ENCODE results near the gene XPO4. TPM values are rescaled to one million over a fixed set of nuclear protein-coding genes. Genes with fewer than 3 reads are reported as not detected.
"Not testable (repeated sequence)": the region's sequence is repeated elsewhere in the genome, so short reads cannot be mapped to it uniquely, and the experiment has no call there.

The XPO4 gene
- total and polyA plus RNA-seq, 7 donors, result 1.8 to 26.8 (median 15.6) TPM

DNA sequence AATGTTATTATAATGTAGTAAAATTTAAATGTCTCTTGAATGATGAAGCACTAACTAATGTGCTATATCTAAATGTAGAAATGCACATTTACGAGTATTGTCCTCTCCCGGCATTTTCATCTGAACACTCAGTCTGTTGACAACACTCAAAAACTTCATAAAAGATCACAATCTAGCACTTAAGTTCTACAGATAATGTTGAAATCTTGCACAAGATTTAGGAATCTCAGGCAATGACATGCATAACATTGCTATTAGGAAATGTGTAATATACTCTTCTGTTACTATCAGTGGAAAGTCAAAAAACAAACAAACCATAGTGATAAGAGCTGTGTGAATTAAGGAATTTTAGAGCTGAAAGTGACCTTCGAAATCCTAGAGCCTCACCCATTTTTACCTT is 37.5 kb upstream of the XPO4 start:
- no peak for TF ChIP-seq POLR2AphosphoS5 (IDR thresholded peaks at IDR 0.05)
- no peak for TF ChIP-seq POLR2A (IDR thresholded peaks at IDR 0.05)
- TF ChIP-seq EP300 (IDR thresholded peaks at IDR 0.05), result no peak
- TF ChIP-seq, protein P1, sequence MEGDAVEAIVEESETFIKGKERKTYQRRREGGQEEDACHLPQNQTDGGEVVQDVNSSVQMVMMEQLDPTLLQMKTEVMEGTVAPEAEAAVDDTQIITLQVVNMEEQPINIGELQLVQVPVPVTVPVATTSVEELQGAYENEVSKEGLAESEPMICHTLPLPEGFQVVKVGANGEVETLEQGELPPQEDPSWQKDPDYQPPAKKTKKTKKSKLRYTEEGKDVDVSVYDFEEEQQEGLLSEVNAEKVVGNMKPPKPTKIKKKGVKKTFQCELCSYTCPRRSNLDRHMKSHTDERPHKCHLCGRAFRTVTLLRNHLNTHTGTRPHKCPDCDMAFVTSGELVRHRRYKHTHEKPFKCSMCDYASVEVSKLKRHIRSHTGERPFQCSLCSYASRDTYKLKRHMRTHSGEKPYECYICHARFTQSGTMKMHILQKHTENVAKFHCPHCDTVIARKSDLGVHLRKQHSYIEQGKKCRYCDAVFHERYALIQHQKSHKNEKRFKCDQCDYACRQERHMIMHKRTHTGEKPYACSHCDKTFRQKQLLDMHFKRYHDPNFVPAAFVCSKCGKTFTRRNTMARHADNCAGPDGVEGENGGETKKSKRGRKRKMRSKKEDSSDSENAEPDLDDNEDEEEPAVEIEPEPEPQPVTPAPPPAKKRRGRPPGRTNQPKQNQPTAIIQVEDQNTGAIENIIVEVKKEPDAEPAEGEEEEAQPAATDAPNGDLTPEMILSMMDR (IDR thresholded peaks at IDR 0.05), result no peak
- 41 to 66% methylated on average over 3 of the region's 3 CpGs for WGBS, 2 donors

DNA sequence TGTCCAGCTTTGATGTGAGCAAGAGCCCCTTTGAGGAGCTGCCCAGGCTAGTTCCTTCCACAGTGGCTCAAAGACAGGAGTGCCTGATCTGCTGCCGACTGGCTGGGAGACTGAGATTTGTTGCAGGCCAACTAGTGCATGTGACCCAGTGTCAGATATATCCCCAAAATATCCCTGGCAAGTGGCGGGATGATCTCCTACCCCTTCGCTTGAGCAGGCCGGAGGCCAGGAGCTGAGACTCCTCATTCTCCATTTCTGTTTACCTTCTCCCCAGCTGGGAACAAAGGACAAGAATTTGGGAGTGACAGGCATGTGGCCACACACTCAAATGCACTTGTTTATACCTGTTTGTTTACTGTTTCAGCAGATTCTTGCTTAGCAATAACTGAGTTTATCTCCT is 37.1 kb upstream of the XPO4 start:
- Histone ChIP-seq H3K4me3 (no peak overlapping the region), H3K27me3 (no peaks in the 10 kb centered on the region), H3K4me1 (peaks cover 0 to 21% (median 14%) of the 10 kb centered on the region in 4 donors), H3K27ac (peak overlapping the region in 2 of 4 donors; percentile 19 to 55), H3K9me3 (no peaks in the 10 kb centered on the region), H3K36me3 (no peaks in the 10 kb centered on the region)
- TF ChIP-seq EP300 (IDR thresholded peaks at IDR 0.05), result no peak
- TF ChIP-seq POLR2A (IDR thresholded peaks at IDR 0.05), result no peak
- TF ChIP-seq, protein P1 (IDR thresholded peaks at IDR 0.05), result no peak
- no peak for TF ChIP-seq POLR2AphosphoS5 (IDR thresholded peaks at IDR 0.05)
- WGBS, 2 donors, result 35 to 71% methylated on average over 4 of the region's 4 CpGs
- intact Hi-C loops (cut with DNase I), result loop anchor here (5.0 kb wide), 3 partner anchors 73 to 538 kb away; no protein-coding TSS in a partner anchor
- no peak for DNase-seq

More for the DNA sequence above, 37.5 kb upstream of the XPO4 start:
- no peaks in the 10 kb centered on the region for H3K36me3 ChIP-seq
- intact Hi-C loops (cut with DNase I), result loop anchor here (5.0 kb wide), 3 partner anchors 72 to 537 kb away; no protein-coding TSS in a partner anchor
- no peaks in the 10 kb centered on the region for H3K27me3 ChIP-seq
- H3K9me3 ChIP-seq, result no peaks in the 10 kb centered on the region
- H3K27ac ChIP-seq, result peak overlapping the region in 1 of 4 donors; percentile 55
- DNase-seq, result no peak
- peaks cover 0 to 21% (median 14%) of the 10 kb centered on the region in 4 donors for H3K4me1 ChIP-seq
- no peak overlapping the region for H3K4me3 ChIP-seq

DNA sequence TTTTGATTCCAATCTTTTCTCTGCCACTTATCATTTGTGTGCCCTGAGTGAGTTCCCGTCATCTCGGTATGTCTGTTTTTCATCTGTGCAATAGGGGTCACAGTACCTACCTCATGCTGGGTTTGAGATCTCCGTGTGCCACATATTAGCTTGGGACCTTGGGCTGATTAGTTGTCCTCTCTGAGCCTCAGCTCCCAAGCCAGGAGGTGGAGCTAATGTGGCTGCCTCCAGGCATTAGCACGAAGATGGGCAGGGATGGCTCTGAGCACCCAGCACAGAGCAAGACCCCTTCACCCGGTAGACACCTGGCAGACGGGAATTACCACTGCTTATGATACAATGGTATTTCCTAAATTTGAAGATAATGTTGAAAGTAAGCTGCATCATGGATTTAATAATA is 35.8 kb upstream of the XPO4 start:
- H3K36me3 ChIP-seq, result no peaks in the 10 kb centered on the region
- H3K4me3 ChIP-seq, result no peak overlapping the region
- TF ChIP-seq POLR2A (IDR thresholded peaks at IDR 0.05) (no peak), EP300 (IDR thresholded peaks at IDR 0.05) (no peak), POLR2AphosphoS5 (IDR thresholded peaks at IDR 0.05) (no peak)
- TF ChIP-seq, protein P1 (IDR thresholded peaks at IDR 0.05), result no peak
- intact Hi-C loops (cut with DNase I), result no loop called here
- DNase-seq, result no peak
- peaks cover 0 to 20% (median 10%) of the 10 kb centered on the region in 4 donors for H3K4me1 ChIP-seq
- H3K27ac ChIP-seq, result no peak overlapping the region
- no peaks in the 10 kb centered on the region for H3K27me3 ChIP-seq
- 92 to 93% methylated on average over 6 of the region's 6 CpGs for WGBS, 2 donors
- no peaks in the 10 kb centered on the region for H3K9me3 ChIP-seq

DNA sequence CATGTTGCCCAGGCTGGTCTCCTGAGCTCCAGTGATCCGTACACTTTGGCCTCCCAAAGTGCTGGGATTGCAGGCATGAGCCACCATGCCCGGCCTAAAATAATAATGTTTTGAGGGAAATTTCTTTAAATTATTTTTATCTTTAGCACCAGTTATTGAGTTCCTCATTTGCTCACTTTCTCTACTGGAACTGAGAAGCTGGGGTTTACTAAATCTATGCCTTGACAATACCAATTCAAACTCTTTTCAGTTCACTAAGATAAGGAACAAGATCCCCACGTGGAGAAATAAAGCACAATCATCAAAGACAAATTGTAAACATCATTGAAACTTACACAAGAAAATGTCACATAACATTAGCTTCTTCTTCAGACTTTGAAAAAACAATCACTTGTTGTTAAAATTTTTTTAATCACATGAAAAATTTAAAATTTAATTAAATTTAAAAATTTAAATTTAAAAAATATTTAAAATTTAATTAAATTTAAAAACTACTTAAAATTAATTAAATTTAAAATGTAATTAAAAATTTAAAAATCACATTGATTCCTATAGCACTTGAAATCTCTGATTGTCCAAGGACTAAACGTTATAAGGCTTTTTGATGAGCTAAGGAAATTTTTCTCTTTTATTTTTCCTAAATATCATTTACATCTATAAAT is 25.2 kb upstream of the XPO4 start:
- Histone ChIP-seq H3K9me3 (no peaks in the 10 kb centered on the region), H3K27ac (no peak overlapping the region), H3K4me3 (no peak overlapping the region), H3K36me3 (no peaks in the 10 kb centered on the region), H3K4me1 (no peaks in the 10 kb centered on the region), H3K27me3 (no peaks in the 10 kb centered on the region)
- no peak for TF ChIP-seq POLR2AphosphoS5 (IDR thresholded peaks at IDR 0.05)
- WGBS, 2 donors, result 66 to 75% methylated on average over 4 of the region's 4 CpGs
- intact Hi-C loops (cut with DNase I), result loop anchor here (5.0 kb wide), 1 partner anchor 745 kb away; no protein-coding TSS in a partner anchor
- no peak for DNase-seq

DNA sequence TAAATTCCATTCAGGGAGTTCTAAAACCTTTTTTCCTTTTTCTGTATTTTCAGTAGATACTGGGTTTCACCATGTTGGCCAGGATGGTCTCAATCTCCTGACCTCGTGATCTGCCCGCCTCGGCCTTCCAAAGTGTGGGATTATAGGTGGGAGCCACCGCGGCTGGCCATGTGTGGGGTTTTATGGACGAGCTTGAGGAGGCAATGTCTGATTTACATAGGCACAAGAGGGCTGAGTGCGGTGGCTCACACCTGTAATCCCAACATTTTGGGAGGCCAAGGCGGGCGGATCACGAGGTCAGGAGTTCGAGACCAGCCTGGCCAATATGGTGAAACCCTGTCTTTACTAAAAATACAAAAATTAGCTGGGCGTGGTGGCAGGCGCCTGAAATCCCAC is 22.8 kb upstream of the XPO4 start:
- intact Hi-C loops (cut with DNase I), result loop anchor here (2.0 to 5.0 kb wide), 3 partner anchors 213 to 743 kb away; no protein-coding TSS in a partner anchor
- not testable (repeated sequence) for H3K4me3 ChIP-seq, H3K9me3 ChIP-seq, H3K27me3 ChIP-seq, H3K27ac ChIP-seq, H3K36me3 ChIP-seq, DNase-seq, H3K4me1 ChIP-seq
- WGBS, 2 donors, result 78 to 81% methylated on average over 13 of the region's 13 CpGs

All from sigmoid colon (tissue), 7 donors.